ENCODE measurements around the gene HRH2. TPM values are rescaled to one million over a fixed set of nuclear protein-coding genes. Genes with fewer than 3 reads are reported as not detected.

Gene HRH2, protein sequence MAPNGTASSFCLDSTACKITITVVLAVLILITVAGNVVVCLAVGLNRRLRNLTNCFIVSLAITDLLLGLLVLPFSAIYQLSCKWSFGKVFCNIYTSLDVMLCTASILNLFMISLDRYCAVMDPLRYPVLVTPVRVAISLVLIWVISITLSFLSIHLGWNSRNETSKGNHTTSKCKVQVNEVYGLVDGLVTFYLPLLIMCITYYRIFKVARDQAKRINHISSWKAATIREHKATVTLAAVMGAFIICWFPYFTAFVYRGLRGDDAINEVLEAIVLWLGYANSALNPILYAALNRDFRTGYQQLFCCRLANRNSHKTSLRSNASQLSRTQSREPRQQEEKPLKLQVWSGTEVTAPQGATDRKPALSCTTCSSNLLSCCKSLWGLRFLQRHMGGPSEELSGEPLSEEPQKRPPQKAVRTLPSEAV
- 10 to 100 TPM; 28.9 to 29.6 TPM for total RNA-seq
- 1.3 TPM for polyA plus RNA-seq

DNA sequence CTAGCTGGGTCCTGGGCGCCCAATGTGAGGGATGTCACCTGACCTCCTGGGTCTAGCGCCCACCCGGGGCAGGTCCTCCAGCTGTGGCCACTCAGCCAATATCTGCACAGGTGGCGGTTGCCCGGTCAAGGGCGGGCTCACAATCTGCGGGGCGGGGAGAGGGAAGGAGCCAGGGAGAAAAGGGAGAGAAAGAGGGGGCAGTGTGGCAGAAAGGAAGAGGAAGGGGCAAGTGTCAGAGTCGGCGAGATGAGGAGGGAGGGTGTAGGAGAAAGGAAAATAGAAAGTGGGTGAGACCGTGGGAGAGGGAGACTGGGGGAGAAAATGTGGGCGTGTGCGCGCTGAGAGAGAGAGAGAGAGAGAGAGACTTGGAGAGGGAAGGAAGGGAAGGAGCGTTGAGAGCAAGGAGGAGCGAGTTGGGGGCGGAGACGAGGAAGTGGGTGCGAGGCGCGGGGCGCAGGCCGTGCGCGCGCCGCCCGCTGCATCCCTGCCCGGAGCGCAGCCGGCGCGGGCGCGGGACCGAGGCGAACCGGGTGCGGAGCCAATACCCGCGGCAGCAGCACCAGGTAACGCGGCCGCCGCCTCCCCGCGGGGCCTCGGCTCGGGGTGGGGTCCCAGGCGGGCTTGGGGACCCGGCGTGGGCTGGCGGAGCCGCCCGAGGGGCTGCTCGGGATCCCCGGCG is at the start of gene HRH2:
HRH2 (plus strand) TSS at position 479 of the 679 bp plus-strand sequence. CDS start 25,163 bp downstream, outside the sequence.
- H3K4me1 Mint-ChIP-seq: peaks cover 57 to 70% (median 64%) of the 10 kb centered on the region in 3 donors
- H3K4me1 ChIP-seq (ENCODE audit: insufficient read depth, low read length): peaks cover 74% of the 10 kb centered on the region

DNA sequence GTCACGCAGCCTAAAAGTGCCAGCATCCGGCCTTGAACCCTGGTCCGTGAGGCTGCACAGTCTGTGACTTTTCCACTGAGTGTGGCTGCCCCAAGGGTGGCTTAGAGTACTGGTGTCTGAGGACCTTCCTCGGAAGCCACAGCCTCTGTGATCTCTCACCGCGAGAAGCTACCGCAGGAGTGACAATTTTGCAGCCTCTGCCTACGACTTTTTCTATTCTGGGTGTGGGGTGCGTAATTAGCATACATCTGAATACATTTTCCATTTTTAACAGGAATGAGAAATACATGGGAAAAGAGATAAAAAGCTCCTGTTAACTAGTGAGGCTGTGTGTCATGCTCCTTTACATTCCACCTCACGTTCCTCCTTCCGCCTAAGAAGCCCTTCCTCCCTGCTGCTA is 48.3 kb upstream of the HRH2 start:
- H3K4me3 ChIP-seq (ENCODE audit: low read length): no peak overlapping the region
- CTCF ChIA-PET: no interaction called here

More for the DNA sequence above, at the start of gene HRH2:
- no peak within 1 kb of the TSS for H3K27ac ChIP-seq (ENCODE audit: low read depth, low read length)
- peak in 2 of 5 donors; percentile 23 to 46 for DNase-seq
- Mint-ChIP-seq H3K27me3 (peaks cover 12 to 13% of the 10 kb centered on the region in 2 donors), H3K36me3 (no peaks in the 10 kb centered on the region), H3K27ac (peak within 1 kb of the TSS; percentile 8 to 84 (median 38)), H3K4me3 (peak within 1 kb of the TSS; percentile 83 to 94 (median 90)), H3K9me3 (no peaks in the 10 kb centered on the region)
- ChIA-PET CTCF (interaction anchor here (0.7 kb wide), 1 partner anchor 209 kb away, joined by 4 read pairs; no protein-coding TSS in a partner anchor), POLR2A (no interaction called here)
- H3K36me3 ChIP-seq (ENCODE audit: insufficient read depth, low read length): no peaks in the 10 kb centered on the region
- peak within 1 kb of the TSS; percentile 71 for H3K4me3 ChIP-seq (ENCODE audit: low read length)
- H3K9me3 ChIP-seq (ENCODE audit: low read length): no peaks in the 10 kb centered on the region
- H3K27me3 ChIP-seq (ENCODE audit: insufficient read depth, low read length, poor library complexity, severe bottlenecking): no peaks in the 10 kb centered on the region

DNA sequence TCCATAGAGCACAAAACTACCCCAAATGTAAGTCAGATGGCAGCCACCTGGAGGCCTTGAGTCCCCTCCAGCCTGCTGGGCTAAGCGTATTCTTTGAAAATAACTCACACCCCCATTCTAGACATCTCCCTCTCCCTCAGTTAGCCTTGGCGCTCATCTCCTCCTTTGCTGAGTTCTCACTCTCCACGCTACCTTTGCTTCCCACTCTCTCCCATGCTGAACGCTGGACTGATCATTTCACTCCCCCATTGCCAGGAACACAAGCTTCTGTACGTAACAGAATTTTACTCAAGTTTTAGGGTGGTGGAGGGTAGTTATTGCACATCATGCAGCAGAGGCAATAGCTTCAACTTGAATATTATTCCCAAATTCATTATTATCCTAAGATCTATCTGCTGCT is 47.5 kb upstream of the HRH2 start:
- no peaks in the 10 kb centered on the region for H3K27me3 ChIP-seq (ENCODE audit: insufficient read depth, low read length, poor library complexity, severe bottlenecking)
- POLR2A ChIA-PET: no interaction called here
- no peak overlapping the region for H3K27ac ChIP-seq (ENCODE audit: low read depth, low read length)
- H3K36me3 Mint-ChIP-seq: peaks cover 0 to 5% (median 0%) of the 10 kb centered on the region in 3 donors
- H3K27me3 Mint-ChIP-seq: peaks cover 4 to 40% of the 10 kb centered on the region in 2 donors
- CTCF ChIA-PET: interaction anchor here (1.3 kb wide), 1 partner anchor 12 kb away, joined by 3 read pairs; no protein-coding TSS in a partner anchor
- DNase-seq: no peak
- no peaks in the 10 kb centered on the region for H3K36me3 ChIP-seq (ENCODE audit: insufficient read depth, low read length)
- H3K9me3 Mint-ChIP-seq: no peaks in the 10 kb centered on the region
- no peaks in the 10 kb centered on the region for H3K9me3 ChIP-seq (ENCODE audit: low read length)
- no peak overlapping the region for H3K4me3 ChIP-seq (ENCODE audit: low read length)
- peak overlapping the region in 1 of 8 donors; percentile 13 for H3K27ac Mint-ChIP-seq
- H3K4me1 Mint-ChIP-seq: peaks cover 1 to 10% (median 3%) of the 10 kb centered on the region in 3 donors
- H3K4me3 Mint-ChIP-seq: no peak overlapping the region
- no peaks in the 10 kb centered on the region for H3K4me1 ChIP-seq (ENCODE audit: insufficient read depth, low read length)

More for the DNA sequence above, 48.3 kb upstream of the HRH2 start:
- no peak for DNase-seq
- H3K27me3 ChIP-seq (ENCODE audit: insufficient read depth, low read length, poor library complexity, severe bottlenecking): no peaks in the 10 kb centered on the region
- peaks cover 0 to 5% (median 0%) of the 10 kb centered on the region in 3 donors for H3K36me3 Mint-ChIP-seq
- no peaks in the 10 kb centered on the region for H3K4me1 ChIP-seq (ENCODE audit: insufficient read depth, low read length)
- H3K9me3 ChIP-seq (ENCODE audit: low read length): no peaks in the 10 kb centered on the region
- POLR2A ChIA-PET: no interaction called here
- peaks cover 4 to 40% of the 10 kb centered on the region in 2 donors for H3K27me3 Mint-ChIP-seq
- H3K27ac Mint-ChIP-seq: peak overlapping the region in 1 of 8 donors; percentile 31
- H3K4me1 Mint-ChIP-seq: peaks cover 1 to 10% (median 3%) of the 10 kb centered on the region in 3 donors
- no peak overlapping the region for H3K4me3 Mint-ChIP-seq
- H3K27ac ChIP-seq (ENCODE audit: low read depth, low read length): no peak overlapping the region
- H3K36me3 ChIP-seq (ENCODE audit: insufficient read depth, low read length): no peaks in the 10 kb centered on the region
- H3K9me3 Mint-ChIP-seq: peaks cover 0 to 2% (median 0%) of the 10 kb centered on the region in 5 donors

DNA sequence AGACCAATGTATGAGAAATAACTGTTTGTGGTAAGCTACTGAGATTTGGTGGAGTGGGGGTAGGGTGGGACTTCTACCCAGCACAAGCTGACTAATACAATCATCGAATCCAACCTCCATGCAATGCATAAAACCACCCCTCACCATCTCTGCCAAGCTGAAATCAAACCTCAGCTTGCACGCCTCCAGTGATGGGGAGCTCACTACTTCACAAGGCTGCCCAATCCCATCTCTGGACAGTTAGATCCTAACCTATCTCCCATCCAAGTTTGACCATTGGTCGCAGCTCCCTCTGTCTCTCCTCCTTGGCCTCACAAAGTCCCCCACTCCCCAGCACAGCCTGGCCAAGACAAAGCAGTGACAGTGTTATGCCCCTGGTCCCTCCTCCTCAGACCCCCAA is 47.0 kb upstream of the HRH2 start:
- H3K27me3 Mint-ChIP-seq: peaks cover 4 to 41% of the 10 kb centered on the region in 2 donors
- Histone ChIP-seq H3K4me3 (ENCODE audit: low read length) (no peak overlapping the region), H3K36me3 (ENCODE audit: insufficient read depth, low read length) (no peaks in the 10 kb centered on the region), H3K27ac (ENCODE audit: low read depth, low read length) (no peak overlapping the region), H3K4me1 (ENCODE audit: insufficient read depth, low read length) (no peaks in the 10 kb centered on the region), H3K27me3 (ENCODE audit: insufficient read depth, low read length, poor library complexity, severe bottlenecking) (no peaks in the 10 kb centered on the region), H3K9me3 (ENCODE audit: low read length) (no peaks in the 10 kb centered on the region)
- peaks cover 0 to 5% (median 0%) of the 10 kb centered on the region in 3 donors for H3K36me3 Mint-ChIP-seq
- no peak overlapping the region for H3K27ac Mint-ChIP-seq
- CTCF ChIA-PET: interaction anchor here (1.3 kb wide), 1 partner anchor 13 kb away, joined by 3 read pairs; no protein-coding TSS in a partner anchor
- H3K4me3 Mint-ChIP-seq: no peak overlapping the region
- POLR2A ChIA-PET: no interaction called here
- no peaks in the 10 kb centered on the region for H3K9me3 Mint-ChIP-seq
- DNase-seq: no peak
- peaks cover 1 to 10% (median 3%) of the 10 kb centered on the region in 3 donors for H3K4me1 Mint-ChIP-seq

DNA sequence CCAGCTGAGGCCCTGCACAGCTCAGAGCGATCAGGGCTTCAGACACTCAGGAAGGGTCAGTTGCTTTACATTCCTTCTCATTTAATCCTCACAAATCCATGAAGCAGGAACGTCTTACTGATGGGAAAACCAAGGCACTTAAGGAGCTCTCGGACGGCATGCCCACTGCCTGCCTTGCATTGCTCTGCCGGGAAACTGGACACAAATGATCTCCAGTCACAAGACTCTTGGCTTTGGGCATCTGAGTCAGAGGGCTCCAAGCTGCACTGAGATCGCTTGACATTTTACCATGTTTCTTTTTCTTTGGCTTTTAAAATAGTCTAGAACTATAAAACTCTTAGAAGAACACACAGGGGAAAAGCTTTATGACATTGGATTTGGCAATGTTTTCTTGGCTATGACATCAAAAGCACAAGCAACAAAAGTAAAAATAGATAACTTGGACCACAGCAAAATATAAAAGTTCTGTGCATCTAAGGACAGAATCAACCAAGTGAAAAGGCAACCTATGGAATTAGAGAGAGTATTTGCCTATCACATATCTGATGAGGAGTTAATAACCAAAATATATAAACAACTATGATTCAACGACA is 43.6 kb upstream of the HRH2 start:
- H3K4me1 ChIP-seq (ENCODE audit: insufficient read depth, low read length): no peaks in the 10 kb centered on the region
- H3K27me3 Mint-ChIP-seq: peaks cover 4 to 45% of the 10 kb centered on the region in 2 donors
- no peak overlapping the region for H3K27ac Mint-ChIP-seq
- H3K4me3 ChIP-seq (ENCODE audit: low read length): no peak overlapping the region
- H3K9me3 ChIP-seq (ENCODE audit: low read length): no peaks in the 10 kb centered on the region
- no peak overlapping the region for H3K27ac ChIP-seq (ENCODE audit: low read depth, low read length)
- H3K4me1 Mint-ChIP-seq: peaks cover 1 to 10% (median 3%) of the 10 kb centered on the region in 3 donors
- DNase-seq: no peak
- H3K4me3 Mint-ChIP-seq: no peak overlapping the region
- H3K9me3 Mint-ChIP-seq: no peaks in the 10 kb centered on the region
- POLR2A ChIA-PET: no interaction called here
- H3K27me3 ChIP-seq (ENCODE audit: insufficient read depth, low read length, poor library complexity, severe bottlenecking): no peaks in the 10 kb centered on the region
- peaks cover 0 to 5% (median 0%) of the 10 kb centered on the region in 3 donors for H3K36me3 Mint-ChIP-seq
- CTCF ChIA-PET: interaction anchor here (1.3 kb wide), 1 partner anchor 20 kb away, joined by 3 read pairs; no protein-coding TSS in a partner anchor
- no peaks in the 10 kb centered on the region for H3K36me3 ChIP-seq (ENCODE audit: insufficient read depth, low read length)

DNA sequence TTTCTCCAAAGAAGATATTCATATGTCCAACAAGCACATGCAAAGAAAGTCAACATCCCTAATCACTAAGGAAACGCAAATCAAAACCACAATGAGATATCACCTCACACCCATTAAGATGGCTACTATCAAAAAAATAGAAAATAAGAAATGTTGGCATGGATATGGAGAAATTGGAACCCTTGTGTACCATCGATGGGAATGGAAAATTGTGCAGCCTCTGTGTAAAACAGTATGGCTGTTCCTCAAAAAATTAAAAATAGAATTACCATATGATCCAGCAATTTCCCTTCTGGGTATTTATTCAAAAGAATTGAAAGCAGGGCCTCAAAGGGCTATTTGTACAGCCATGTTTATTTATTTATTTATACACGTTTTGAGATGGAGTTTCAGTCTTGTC is 43.0 kb upstream of the HRH2 start:
- H3K4me3 Mint-ChIP-seq: no peak overlapping the region
- POLR2A ChIA-PET: no interaction called here
- no peak overlapping the region for H3K27ac ChIP-seq (ENCODE audit: low read depth, low read length)
- no peaks in the 10 kb centered on the region for H3K27me3 ChIP-seq (ENCODE audit: insufficient read depth, low read length, poor library complexity, severe bottlenecking)
- H3K9me3 ChIP-seq (ENCODE audit: low read length): no peaks in the 10 kb centered on the region
- no peaks in the 10 kb centered on the region for H3K36me3 ChIP-seq (ENCODE audit: insufficient read depth, low read length)
- peaks cover 4 to 41% of the 10 kb centered on the region in 2 donors for H3K27me3 Mint-ChIP-seq
- CTCF ChIA-PET: interaction anchor here (1.3 kb wide), 1 partner anchor 20 kb away, joined by 3 read pairs; no protein-coding TSS in a partner anchor
- H3K27ac Mint-ChIP-seq: no peak overlapping the region
- H3K9me3 Mint-ChIP-seq: no peaks in the 10 kb centered on the region
- DNase-seq: no peak
- H3K4me3 ChIP-seq (ENCODE audit: low read length): no peak overlapping the region
- H3K36me3 Mint-ChIP-seq: peaks cover 0 to 5% (median 0%) of the 10 kb centered on the region in 3 donors
- H3K4me1 Mint-ChIP-seq: peaks cover 0 to 5% (median 0%) of the 10 kb centered on the region in 3 donors
- H3K4me1 ChIP-seq (ENCODE audit: insufficient read depth, low read length): no peaks in the 10 kb centered on the region

DNA sequence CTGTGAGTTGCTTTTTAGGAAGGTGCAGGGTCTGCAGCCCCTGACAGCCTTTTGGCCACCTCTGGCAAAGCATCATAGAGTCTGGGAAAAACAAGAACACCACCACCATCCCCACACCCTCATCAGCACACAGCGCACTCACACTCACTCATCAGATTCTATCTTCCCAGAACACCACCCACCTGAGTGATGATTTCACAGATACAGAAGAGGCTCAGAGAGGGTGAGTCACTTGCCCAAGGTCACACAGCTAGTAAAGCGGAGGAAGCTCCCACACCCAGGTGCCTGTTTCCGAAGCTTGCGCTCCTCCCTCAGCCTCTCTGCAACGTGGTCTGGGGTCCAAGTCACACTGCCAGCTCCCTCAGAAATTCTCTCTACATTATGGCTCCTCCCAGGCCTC is 41.8 kb upstream of the HRH2 start:
- H3K36me3 Mint-ChIP-seq: peaks cover 0 to 5% (median 0%) of the 10 kb centered on the region in 3 donors
- no peaks in the 10 kb centered on the region for H3K9me3 ChIP-seq (ENCODE audit: low read length)
- no peaks in the 10 kb centered on the region for H3K36me3 ChIP-seq (ENCODE audit: insufficient read depth, low read length)
- no peaks in the 10 kb centered on the region for H3K4me1 Mint-ChIP-seq
- DNase-seq: no peak
- ChIA-PET POLR2A (no interaction called here), CTCF (no interaction called here)
- no peak overlapping the region for H3K27ac ChIP-seq (ENCODE audit: low read depth, low read length)
- H3K9me3 Mint-ChIP-seq: peaks cover 0 to under 1% (median 0%) of the 10 kb centered on the region in 5 donors
- no peak overlapping the region for H3K4me3 Mint-ChIP-seq
- H3K4me1 ChIP-seq (ENCODE audit: insufficient read depth, low read length): no peaks in the 10 kb centered on the region
- H3K27ac Mint-ChIP-seq: no peak overlapping the region
- peaks cover 4 to 33% of the 10 kb centered on the region in 2 donors for H3K27me3 Mint-ChIP-seq
- no peaks in the 10 kb centered on the region for H3K27me3 ChIP-seq (ENCODE audit: insufficient read depth, low read length, poor library complexity, severe bottlenecking)
- no peak overlapping the region for H3K4me3 ChIP-seq (ENCODE audit: low read length)

Data from CD8-positive, alpha-beta memory T cell (primary cell).